Kidney (tissue), 14 donors: Measurements from ENCODE around the gene SLC12A6. TPM values are rescaled to one million over a fixed set of nuclear protein-coding genes. Genes with fewer than 3 reads are reported as not detected.

Source experiments
- DNase-seq, 5 donors: peaks; one replicate each; pipeline ENCODE4 v3.0.0-alpha.2; 2013 to 2020
- FAIRE-seq: peaks from 2 replicates; lab custom pipeline; 2012; peaks lifted over from hg19 to GRCh38; lab: Jason Lieb, UNC
- H3K27ac ChIP-seq, 2 donors: one replicate each; pipeline ENCODE4 v1.7.0; 2013; ENCODE audit warnings: low read depth in 2 of 2, low read length in 2 of 2, inconsistent platforms in 1 of 2
- H3K27me3 ChIP-seq: one replicate; pipeline ENCODE4 v1.7.1; 2013; ENCODE audit warnings: low read length, inconsistent platforms; ENCODE audit not compliant: control insufficient read depth, insufficient read depth
- H3K36me3 ChIP-seq, 3 donors: one replicate each; pipeline versions ENCODE4 v1.7.0 to v1.7.1; 2013; ENCODE audit warnings: low read length in 3 of 3, control low read depth in 1 of 3, inconsistent platforms in 1 of 3; ENCODE audit not compliant: insufficient read depth in 3 of 3, control insufficient read depth in 2 of 3
- H3K4me1 ChIP-seq, 3 donors: one replicate each; pipeline versions ENCODE4 v1.7.0 to v1.7.1; 2013; ENCODE audit warnings: low read length in 3 of 3, inconsistent platforms in 1 of 3, low read depth in 1 of 3; ENCODE audit not compliant: control insufficient read depth in 2 of 3, insufficient read depth in 2 of 3
- H3K4me3 ChIP-seq, 3 donors: one replicate each; pipeline versions ENCODE4 v1.7.0 to v1.8.1; 2013; ENCODE audit warnings: low read length in 3 of 3, control low read depth in 1 of 3, inconsistent platforms in 1 of 3
- H3K9ac ChIP-seq, 3 donors: one replicate each; pipeline versions ENCODE4 v1.7.0 to v1.7.1; 2013; ENCODE audit warnings: low read length in 3 of 3, control low read depth in 1 of 3, inconsistent platforms in 1 of 3
- H3K9me3 ChIP-seq, 3 donors: one replicate each; pipeline versions ENCODE4 v1.7.0 to v1.7.1; 2013; ENCODE audit warnings: low read length in 3 of 3, control low read depth in 1 of 3, inconsistent platforms in 1 of 3; ENCODE audit not compliant: control insufficient read depth in 2 of 3, insufficient read depth in 1 of 3
- CTCF ChIP-seq: IDR thresholded peaks from 3 replicates; pipeline ENCODE4 v1.5.1; 2012; ENCODE audit warnings: mild to moderate bottlenecking, moderate library complexity, borderline replicate concordance; ENCODE audit not compliant: insufficient read depth; ENCODE audit errors: extremely low read depth
- intact Hi-C: fragments of 100-400 bp; cut with DNase I; formaldehyde crosslinking; loops from one replicate; pipeline ENCODE4 v1.11.1; 2022
- polyA plus RNA-seq: library from polyadenylated mRNA; stranded (reverse); fragments of 350-450 nt; fragmentation: Illumina TruSeq; extraction: RNeasy Lipid Tissue Mini Kit (QIAGEN cat#74804); gene quantifications from one replicate; pipeline ENCODE4 v1.2.3, GENCODE V29; 2014; ENCODE audit warnings: low read depth, low replicate concordance; ENCODE audit not compliant: insufficient read depth
- total RNA-seq: library from RNA; stranded (reverse); fragmentation: NEBNext Ultra II Directional; extraction: Animal tissue kit (Norgen Biotek cat#: 25700); gene quantifications from one replicate; pipeline ENCODE4 v1.2.1, GENCODE V29; 2021
- donor health status: control.
- donor health status: control.
- donor health status: control.
- donor health status: control.
- donor health status: control.
- donor health status: DM: yes; HTN: yes; CAD: no.
- donor health status: Normal renal cell carcinoma (clear cell type).

Gene SLC12A6
- total and polyA plus RNA-seq, 2 donors from 2014 or later, result 6.7 to 22.6 TPM

GRCh38 chr15:34336991-34337556 lies 507 bp downstream of the SLC12A6 start:
- Histone ChIP-seq H3K27me3 (no peaks in the 10 kb centered on the region), H3K27ac (peak overlapping the region; percentile 87 to 92), H3K36me3 (no peaks in the 10 kb centered on the region), H3K9ac (peak overlapping the region; percentile 61 to 76 (median 71)), H3K4me1 (peaks cover 0 to 9% (median 7%) of the 10 kb centered on the region in 3 donors), H3K4me3 (peak overlapping the region; percentile 81 to 92 (median 92)), H3K9me3 (no peaks in the 10 kb centered on the region)
- FAIRE-seq (no peak), DNase-seq (peak in 1 of 5 donors; percentile 38)
- no peak for TF ChIP-seq CTCF
- intact Hi-C loops, result no loop called here

DNA sequence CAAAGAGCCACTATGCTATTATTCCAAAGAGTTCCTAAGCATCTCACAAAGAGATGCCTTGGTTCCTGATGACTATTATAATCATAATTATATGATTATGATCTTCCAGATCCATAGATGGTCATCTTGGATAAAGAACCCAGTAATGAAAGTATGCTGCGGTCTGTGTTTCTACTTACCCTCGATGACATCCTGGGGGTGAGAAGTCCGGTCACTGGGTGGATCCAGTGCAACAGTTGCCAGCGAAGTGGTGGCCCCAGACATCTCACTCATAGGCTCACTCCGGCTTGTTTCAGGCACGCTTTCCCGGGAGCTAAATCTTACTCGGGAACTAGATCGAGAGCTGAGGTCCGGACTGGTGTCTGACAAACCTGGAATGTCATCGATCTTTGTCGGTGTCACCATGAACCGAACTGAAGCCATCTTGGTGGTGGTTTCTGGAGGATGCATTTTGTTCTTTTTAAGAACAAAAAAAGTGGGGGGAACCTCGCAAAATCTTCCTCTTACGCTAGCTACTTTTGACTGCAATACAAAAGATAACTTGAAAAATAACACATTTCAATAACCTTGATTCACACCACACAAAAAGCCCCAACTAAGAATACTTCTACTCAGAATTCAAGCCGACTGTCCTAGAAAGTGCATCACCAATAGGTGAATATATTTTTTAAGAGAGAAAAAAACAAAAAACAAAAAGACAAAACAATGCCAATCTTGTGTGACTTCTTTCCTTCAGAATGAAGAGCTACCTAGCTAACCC lies 1.2 kb downstream of the SLC12A6 start:
- FAIRE-seq, result no peak
- Histone ChIP-seq H3K9ac (peak overlapping the region in 1 of 3 donors; percentile 65), H3K27ac (no peak overlapping the region), H3K4me3 (peak overlapping the region in 1 of 3 donors; percentile 92), H3K4me1 (peaks cover 0 to 5% (median 4%) of the 10 kb centered on the region in 3 donors), H3K27me3 (no peaks in the 10 kb centered on the region), H3K9me3 (no peaks in the 10 kb centered on the region), H3K36me3 (no peaks in the 10 kb centered on the region)
- TF ChIP-seq CTCF, result no peak
- intact Hi-C loops, result no loop called here
- no peak for DNase-seq

DNA sequence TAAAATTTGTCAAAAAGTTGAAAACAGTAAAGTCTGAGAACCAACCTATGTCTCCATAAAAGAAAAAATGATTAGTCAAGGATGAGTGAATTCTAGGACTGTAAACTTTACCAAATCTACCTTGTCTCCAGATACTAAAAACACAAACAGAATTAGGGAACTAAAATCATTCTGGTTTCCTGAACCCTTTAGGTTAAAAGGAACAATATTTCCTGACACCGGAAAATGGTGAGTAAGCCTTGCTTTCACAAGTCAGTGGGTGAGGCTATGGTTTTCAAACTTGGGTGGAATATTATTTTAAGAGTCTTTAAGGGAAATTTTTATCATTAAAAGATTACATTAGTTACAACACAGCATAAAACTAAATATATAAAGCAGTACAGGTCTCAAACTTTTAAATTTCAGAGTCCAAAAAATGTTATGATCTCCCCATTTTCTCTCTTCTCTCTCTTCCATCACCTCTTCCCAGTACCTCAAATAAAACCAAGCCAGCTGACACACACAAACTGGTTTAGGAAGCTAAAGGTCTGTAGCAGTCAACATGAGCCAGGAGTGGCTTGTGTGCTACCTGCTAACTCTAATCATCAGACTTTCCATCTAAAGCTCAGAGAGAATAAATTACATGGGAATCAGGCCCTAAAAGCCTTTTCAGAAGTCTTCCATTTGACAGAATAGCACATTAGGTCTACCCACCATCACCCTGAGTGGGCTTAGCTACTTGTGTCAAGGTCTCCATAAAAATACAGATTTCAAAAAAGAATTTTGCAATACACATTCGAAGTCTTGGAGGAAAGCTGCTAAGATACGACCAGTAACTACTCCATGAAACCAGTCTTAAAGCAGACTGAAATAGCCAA lies 2.2 kb downstream of the SLC12A6 start:
- Histone ChIP-seq H3K4me3 (peak overlapping the region in 2 of 3 donors; percentile 24 to 43), H3K27me3 (no peaks in the 10 kb centered on the region), H3K36me3 (no peaks in the 10 kb centered on the region), H3K4me1 (peaks cover 0 to 5% (median 3%) of the 10 kb centered on the region in 3 donors), H3K27ac (peak overlapping the region in 1 of 2 donors; percentile 51), H3K9ac (peak overlapping the region in 1 of 3 donors; percentile 39), H3K9me3 (no peaks in the 10 kb centered on the region)
- FAIRE-seq (no peak), DNase-seq (no peak)
- intact Hi-C loops, result no loop called here
- no peak for TF ChIP-seq CTCF
